Measurements from ENCODE around the gene JARID2. TPM values are rescaled to one million over a fixed set of nuclear protein-coding genes. Genes with fewer than 3 reads are reported as not detected.

JARID2 gene
- total RNA-seq, 1 experiment from 2014 or later: 21.0 TPM

GRCh38 chr6:15416932-15417509 is 171.2 kb downstream of the JARID2 start:
- POLR2A ChIA-PET: interaction anchor here (0.7 to 1.1 kb wide), 2 partner anchors 23 to 1758 kb away, joined by 3 read pairs; no protein-coding TSS in a partner anchor
- intact Hi-C loops (cut with micrococcal nuclease): no loop called here
- no peak overlapping the region for H3K4me3 Mint-ChIP-seq (ENCODE audit: unreplicated experiment)
- H3K36me3 Mint-ChIP-seq (ENCODE audit: insufficient read depth, unreplicated experiment): peaks cover 25% of the 10 kb centered on the region
- DNase-seq (ENCODE audit: unreplicated experiment): no peak
- H3K4me1 Mint-ChIP-seq (ENCODE audit: insufficient read depth, unreplicated experiment): peaks cover 24% of the 10 kb centered on the region
- TF ChIP-seq, protein P1, sequence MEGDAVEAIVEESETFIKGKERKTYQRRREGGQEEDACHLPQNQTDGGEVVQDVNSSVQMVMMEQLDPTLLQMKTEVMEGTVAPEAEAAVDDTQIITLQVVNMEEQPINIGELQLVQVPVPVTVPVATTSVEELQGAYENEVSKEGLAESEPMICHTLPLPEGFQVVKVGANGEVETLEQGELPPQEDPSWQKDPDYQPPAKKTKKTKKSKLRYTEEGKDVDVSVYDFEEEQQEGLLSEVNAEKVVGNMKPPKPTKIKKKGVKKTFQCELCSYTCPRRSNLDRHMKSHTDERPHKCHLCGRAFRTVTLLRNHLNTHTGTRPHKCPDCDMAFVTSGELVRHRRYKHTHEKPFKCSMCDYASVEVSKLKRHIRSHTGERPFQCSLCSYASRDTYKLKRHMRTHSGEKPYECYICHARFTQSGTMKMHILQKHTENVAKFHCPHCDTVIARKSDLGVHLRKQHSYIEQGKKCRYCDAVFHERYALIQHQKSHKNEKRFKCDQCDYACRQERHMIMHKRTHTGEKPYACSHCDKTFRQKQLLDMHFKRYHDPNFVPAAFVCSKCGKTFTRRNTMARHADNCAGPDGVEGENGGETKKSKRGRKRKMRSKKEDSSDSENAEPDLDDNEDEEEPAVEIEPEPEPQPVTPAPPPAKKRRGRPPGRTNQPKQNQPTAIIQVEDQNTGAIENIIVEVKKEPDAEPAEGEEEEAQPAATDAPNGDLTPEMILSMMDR (IDR thresholded peaks at IDR 0.05; ENCODE audit: unreplicated experiment): no peak
- H3K9me3 Mint-ChIP-seq (ENCODE audit: unreplicated experiment): peaks cover 5% of the 10 kb centered on the region
- no peaks in the 10 kb centered on the region for H3K27me3 Mint-ChIP-seq (ENCODE audit: insufficient read depth, unreplicated experiment)
- BruUV-seq (replicated peaks): no TSS peak
- no peak overlapping the region for H3K27ac Mint-ChIP-seq (ENCODE audit: low read depth, unreplicated experiment)
- CTCF ChIA-PET: no interaction called here

DNA sequence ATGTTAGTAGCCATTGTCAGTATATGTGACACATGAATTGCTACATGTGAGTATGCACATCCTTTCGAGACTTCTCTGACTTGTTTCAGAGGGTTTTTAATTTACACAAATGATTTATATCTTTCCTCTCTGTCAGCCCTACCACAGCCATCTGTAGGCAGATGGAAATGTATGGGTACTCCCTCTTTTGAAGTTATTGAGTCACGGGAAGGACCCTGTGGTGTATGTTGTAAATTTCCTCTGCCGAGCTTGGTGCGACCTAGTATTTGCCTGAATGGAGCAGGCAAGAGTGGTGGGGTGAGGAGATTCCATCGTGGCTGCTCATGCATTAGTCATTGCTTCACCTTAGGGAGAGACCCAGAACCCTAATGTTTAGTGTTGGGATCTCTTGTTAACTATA is 171.9 kb downstream of the JARID2 start:
- H3K4me3 Mint-ChIP-seq (ENCODE audit: unreplicated experiment): peak overlapping the region; percentile 14
- peaks cover 25% of the 10 kb centered on the region for H3K36me3 Mint-ChIP-seq (ENCODE audit: insufficient read depth, unreplicated experiment)
- peak overlapping the region; percentile 63 for H3K27ac Mint-ChIP-seq (ENCODE audit: low read depth, unreplicated experiment)
- peak; percentile 88 for DNase-seq (ENCODE audit: unreplicated experiment)
- peaks cover 24% of the 10 kb centered on the region for H3K4me1 Mint-ChIP-seq (ENCODE audit: insufficient read depth, unreplicated experiment)
- TF ChIP-seq, protein P1 (IDR thresholded peaks at IDR 0.05; ENCODE audit: unreplicated experiment): no peak
- CTCF ChIA-PET: interaction anchor here (0.6 to 1.1 kb wide), 2 partner anchors 11 to 26 kb away, joined by 3 to 4 read pairs; no protein-coding TSS in a partner anchor
- no TSS peak for BruUV-seq (replicated peaks)
- POLR2A ChIA-PET: interaction anchor here (0.6 to 1.1 kb wide), 7 partner anchors 14 to 1758 kb away, joined by 3 read pairs; no protein-coding TSS in a partner anchor
- H3K27me3 Mint-ChIP-seq (ENCODE audit: insufficient read depth, unreplicated experiment): no peaks in the 10 kb centered on the region
- H3K9me3 Mint-ChIP-seq (ENCODE audit: unreplicated experiment): peaks cover 5% of the 10 kb centered on the region
- intact Hi-C loops (cut with micrococcal nuclease): no loop called here

DNA sequence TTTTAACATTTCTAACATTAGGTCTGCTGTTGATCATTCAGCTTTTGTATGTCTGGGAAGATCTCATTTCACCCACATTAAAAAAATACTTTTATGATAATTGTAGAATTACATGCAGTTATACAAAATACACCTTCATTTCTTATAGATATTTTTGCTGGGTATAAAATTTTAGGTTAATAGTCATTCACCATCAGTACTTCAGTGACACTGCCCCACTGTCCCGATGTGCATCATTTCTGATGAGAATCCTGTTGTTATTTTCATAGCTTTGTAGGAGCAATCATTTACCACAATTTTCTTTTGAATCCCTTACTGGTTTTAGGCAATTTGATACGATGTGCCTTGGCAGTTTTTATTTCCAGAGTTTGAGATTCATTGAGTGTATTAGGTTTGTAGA is 173.6 kb downstream of the JARID2 start:
- H3K27ac Mint-ChIP-seq (ENCODE audit: low read depth, unreplicated experiment): no peak overlapping the region
- peaks cover 25% of the 10 kb centered on the region for H3K36me3 Mint-ChIP-seq (ENCODE audit: insufficient read depth, unreplicated experiment)
- H3K4me1 Mint-ChIP-seq (ENCODE audit: insufficient read depth, unreplicated experiment): peaks cover 22% of the 10 kb centered on the region
- H3K27me3 Mint-ChIP-seq (ENCODE audit: insufficient read depth, unreplicated experiment): no peaks in the 10 kb centered on the region
- no peak overlapping the region for H3K4me3 Mint-ChIP-seq (ENCODE audit: unreplicated experiment)
- TF ChIP-seq, protein P1 (IDR thresholded peaks at IDR 0.05; ENCODE audit: unreplicated experiment): no peak
- intact Hi-C loops (cut with micrococcal nuclease): no loop called here
- CTCF ChIA-PET: interaction anchor here (0.7 kb wide), 1 partner anchor 58 kb away, joined by 3 read pairs; no protein-coding TSS in a partner anchor
- no TSS peak for BruUV-seq (replicated peaks)
- POLR2A ChIA-PET: interaction anchor here (0.7 kb wide), 1 partner anchor 21 kb away, joined by 3 read pairs; no protein-coding TSS in a partner anchor
- no peak for DNase-seq (ENCODE audit: unreplicated experiment)
- H3K9me3 Mint-ChIP-seq (ENCODE audit: unreplicated experiment): peaks cover 5% of the 10 kb centered on the region

DNA sequence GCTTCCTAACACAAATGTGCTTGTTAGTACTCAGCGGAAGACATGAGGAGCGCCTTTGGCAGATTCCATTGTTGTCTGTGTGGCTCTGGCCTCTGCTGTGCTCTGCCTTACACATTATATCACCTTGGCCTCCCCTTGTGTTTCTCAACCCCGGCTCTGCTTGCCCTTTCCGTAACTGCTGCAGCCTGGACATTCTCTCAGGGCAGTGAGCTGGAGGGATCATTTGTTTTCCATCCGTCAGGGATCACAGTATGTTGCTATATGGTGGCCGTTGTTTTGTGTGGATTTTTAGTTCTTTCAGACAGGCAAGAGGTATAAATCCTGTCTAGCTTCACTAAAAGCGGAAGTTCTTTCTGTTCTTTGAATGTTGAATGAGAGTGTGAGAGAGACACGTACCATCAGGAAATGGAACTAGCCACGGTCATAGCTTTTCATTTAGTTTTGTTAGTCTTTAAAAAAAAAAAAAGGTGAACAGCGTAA is 175.1 kb downstream of the JARID2 start:
- BruUV-seq (replicated peaks): no TSS peak
- H3K4me3 Mint-ChIP-seq (ENCODE audit: unreplicated experiment): no peak overlapping the region
- intact Hi-C loops (cut with micrococcal nuclease): no loop called here

More for the DNA sequence above, 175.1 kb downstream of the JARID2 start:
- H3K4me1 Mint-ChIP-seq (ENCODE audit: insufficient read depth, unreplicated experiment): peaks cover 22% of the 10 kb centered on the region
- peaks cover 5% of the 10 kb centered on the region for H3K9me3 Mint-ChIP-seq (ENCODE audit: unreplicated experiment)
- H3K27me3 Mint-ChIP-seq (ENCODE audit: insufficient read depth, unreplicated experiment): no peaks in the 10 kb centered on the region
- POLR2A ChIA-PET: no interaction called here
- CTCF ChIA-PET: interaction anchor here (0.6 to 1.1 kb wide), 3 partner anchors 29 to 146 kb away, joined by 3 to 8 read pairs (median 3); no protein-coding TSS in a partner anchor
- H3K36me3 Mint-ChIP-seq (ENCODE audit: insufficient read depth, unreplicated experiment): peaks cover 25% of the 10 kb centered on the region
- no peak overlapping the region for H3K27ac Mint-ChIP-seq (ENCODE audit: low read depth, unreplicated experiment)
- TF ChIP-seq, protein P1 (IDR thresholded peaks at IDR 0.05; ENCODE audit: unreplicated experiment): no peak
- DNase-seq (ENCODE audit: unreplicated experiment): no peak
